Glutamatergic neuron (in vitro differentiated cells): Measurements from ENCODE around the gene ARHGEF26. TPM values are rescaled to one million over a fixed set of nuclear protein-coding genes. Genes with fewer than 3 reads are reported as not detected.

Source experiments
- DNase-seq: peaks from one replicate; pipeline ENCODE4 v3.0.0; 2022
- H3K27ac Mint-ChIP-seq: one replicate; pipeline ENCODE4 v1.8.0; 2020; ENCODE audit warnings: mild to moderate bottlenecking, mixed read lengths, inconsistent platforms; ENCODE audit not compliant: unreplicated experiment
- H3K27me3 Mint-ChIP-seq: one replicate; pipeline ENCODE4 v1.8.0; 2020; ENCODE audit warnings: mild to moderate bottlenecking, moderate library complexity, mixed read lengths, inconsistent platforms; ENCODE audit not compliant: unreplicated experiment
- H3K36me3 Mint-ChIP-seq: one replicate; pipeline ENCODE4 v1.8.0; 2020; ENCODE audit warnings: mild to moderate bottlenecking, mixed read lengths, inconsistent platforms; ENCODE audit not compliant: unreplicated experiment
- H3K4me1 Mint-ChIP-seq: one replicate; pipeline ENCODE4 v1.8.0; 2020; ENCODE audit warnings: mild to moderate bottlenecking, low read depth, mixed read lengths, inconsistent platforms; ENCODE audit not compliant: unreplicated experiment
- H3K4me3 Mint-ChIP-seq: one replicate; pipeline ENCODE4 v1.8.0; 2020; ENCODE audit warnings: mild to moderate bottlenecking, mixed read lengths, inconsistent platforms; ENCODE audit not compliant: unreplicated experiment
- H3K9me3 Mint-ChIP-seq: one replicate; pipeline ENCODE4 v1.8.0; 2020; ENCODE audit warnings: mild to moderate bottlenecking, moderate library complexity, mixed read lengths, inconsistent platforms; ENCODE audit not compliant: unreplicated experiment
- CTCF ChIP-seq: fragments of 200-600 bp; sonication (generic); IDR thresholded peaks from one replicate; pipeline ENCODE4 v1.5.0; 2021; ENCODE audit not compliant: partially characterized antibody, unreplicated experiment
- total RNA-seq: library from RNA; stranded (reverse); fragmentation: NEBNext Ultra II Directional; extraction: Animal tissue kit (Norgen Biotek cat#: 25700); gene quantifications from one replicate; pipeline ENCODE4 v1.2.1, GENCODE V29; 2021; ENCODE audit not compliant: unreplicated experiment

ARHGEF26 gene
- total RNA-seq, 1 donor from 2014 or later: 4.4 TPM

- Mint-ChIP-seq H3K4me1 (no peaks in the 10 kb centered on the region), H3K4me3 (no peak overlapping the region), H3K27me3 (no peaks in the 10 kb centered on the region), H3K9me3 (peaks cover 5% of the 10 kb centered on the region), H3K27ac (no peak overlapping the region), H3K36me3 (peaks cover 8% of the 10 kb centered on the region)
- no peak for TF ChIP-seq CTCF
- no peak for DNase-seq
Observed at GRCh38 chr3:154210986-154211385, 89.8 kb downstream of the ARHGEF26 start.

- Mint-ChIP-seq H3K9me3 (peaks cover 4% of the 10 kb centered on the region), H3K36me3 (peaks cover 5% of the 10 kb centered on the region), H3K4me1 (peaks cover 13% of the 10 kb centered on the region), H3K4me3 (no peak overlapping the region), H3K27me3 (peaks cover 2% of the 10 kb centered on the region), H3K27ac (no peak overlapping the region)
- TF ChIP-seq CTCF: no peak
- no peak for DNase-seq
Observed at GRCh38 chr3:154214306-154214705, 93.1 kb downstream of the ARHGEF26 start.

GRCh38 chr3:154217671-154218070 is 96.5 kb downstream of the ARHGEF26 start:
- Mint-ChIP-seq H3K27me3 (peaks cover 2% of the 10 kb centered on the region), H3K27ac (peak overlapping the region; percentile 94), H3K4me3 (peak overlapping the region; percentile 60), H3K9me3 (peaks cover 4% of the 10 kb centered on the region), H3K4me1 (peaks cover 16% of the 10 kb centered on the region), H3K36me3 (no peaks in the 10 kb centered on the region)
- peak; percentile 29 for DNase-seq
- no peak for TF ChIP-seq CTCF

- Mint-ChIP-seq H3K27ac (peak overlapping the region; percentile 94), H3K36me3 (no peaks in the 10 kb centered on the region), H3K27me3 (peaks cover 2% of the 10 kb centered on the region), H3K9me3 (peaks cover 4% of the 10 kb centered on the region), H3K4me1 (peaks cover 24% of the 10 kb centered on the region), H3K4me3 (no peak overlapping the region)
- TF ChIP-seq CTCF: no peak
- DNase-seq: no peak
Observed at GRCh38 chr3:154218728-154219127, 97.5 kb downstream of the ARHGEF26 start.

GRCh38 chr3:154220462-154220861 is 99.3 kb downstream of the ARHGEF26 start:
- Mint-ChIP-seq H3K4me1 (peaks cover 34% of the 10 kb centered on the region), H3K36me3 (no peaks in the 10 kb centered on the region), H3K9me3 (peaks cover 4% of the 10 kb centered on the region), H3K27me3 (peaks cover 2% of the 10 kb centered on the region), H3K4me3 (no peak overlapping the region), H3K27ac (no peak overlapping the region)
- TF ChIP-seq CTCF: no peak
- no peak for DNase-seq
